Prostate gland (tissue), 2 donors: Measurements from ENCODE around the gene LAD1.

ENCODE experiments used
- CTCF ChIP-seq, 4 experiments: fragments of 200-600 bp in 2 of 4; fragments of 450-650 bp in 2 of 4; sonication (generic) in 2 of 4; IDR thresholded peaks; 1 replicate in 3 of 4; 2 replicates in 1 of 4; pipeline ENCODE4 v1.5.1; 2016 to 2019; ENCODE audit warnings: antibody characterized with exemption in 4 of 4, mild to moderate bottlenecking in 2 of 4, moderate library complexity in 2 of 4
- POLR2A ChIP-seq: fragments of 450-650 bp; IDR thresholded peaks from one replicate; pipeline ENCODE4 v1.6.1; 2016; ENCODE audit warnings: antibody characterized with exemption, mild to moderate bottlenecking

DNA sequence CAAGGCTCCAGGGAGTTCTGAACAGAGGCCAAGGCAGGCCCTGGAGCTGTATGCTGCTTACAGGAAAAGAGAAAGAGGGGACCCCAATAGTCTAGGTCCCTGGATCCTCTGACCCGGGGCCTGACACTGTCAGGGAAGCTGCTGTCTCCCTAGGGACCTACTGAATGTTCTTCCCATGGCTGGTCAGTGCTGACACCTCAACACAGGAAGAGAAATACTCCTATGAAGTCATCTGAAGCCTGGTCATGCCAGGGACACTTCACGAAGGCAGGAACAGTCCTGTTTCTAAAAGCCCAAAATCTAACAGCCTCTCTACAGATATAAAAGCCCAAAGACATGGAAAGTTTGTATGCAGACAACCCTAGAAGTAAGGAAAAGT, 1.7 kb upstream of the LAD1 start:
- no peak for TF ChIP-seq CTCF (IDR thresholded peaks at IDR 0.05)
- TF ChIP-seq POLR2A = no peak
